GM10248 (cell line): Measurements from ENCODE around the gene TMEM11.

ENCODE experiments used
- CTCF ChIA-PET: fragments of 300-600 bp; sonication (Branson Sonifier 250); formaldehyde crosslinking; extraction: SDS; loops from one replicate; lab custom pipeline; 2021; ENCODE audit warnings: antibody characterized with exemption; lab: Yijun Ruan, JAX
- POLR2A ChIA-PET: fragments of 350-650 bp; sonication (Branson Sonifier 250); formaldehyde crosslinking; extraction: SDS; loops from one replicate; lab custom pipeline; 2020; ENCODE audit warnings: antibody characterized with exemption; lab: Yijun Ruan, JAX
- DNase-seq: peaks from one replicate; pipeline ENCODE4 v3.0.0; 2012; ENCODE audit errors: extremely low spot score
- CTCF ChIP-seq: IDR thresholded peaks from 2 replicates; pipeline ENCODE4 v1.5.1; 2012; ENCODE audit warnings: mild to moderate bottlenecking, low read depth; ENCODE audit errors: extremely low read depth, missing control alignments, control extremely low read depth

The TMEM11 gene

GRCh38 chr17:21247552-21248258, 33.7 kb upstream of the TMEM11 start:
- no peak for TF ChIP-seq CTCF
- no peak for DNase-seq
- ChIA-PET CTCF (no interaction called here), POLR2A (no interaction called here)

GRCh38 chr17:21246698-21247097, 32.7 kb upstream of the TMEM11 start:
- ChIA-PET POLR2A (no interaction called here), CTCF (no interaction called here)
- no peak for DNase-seq
- TF ChIP-seq CTCF, result no peak

DNA sequence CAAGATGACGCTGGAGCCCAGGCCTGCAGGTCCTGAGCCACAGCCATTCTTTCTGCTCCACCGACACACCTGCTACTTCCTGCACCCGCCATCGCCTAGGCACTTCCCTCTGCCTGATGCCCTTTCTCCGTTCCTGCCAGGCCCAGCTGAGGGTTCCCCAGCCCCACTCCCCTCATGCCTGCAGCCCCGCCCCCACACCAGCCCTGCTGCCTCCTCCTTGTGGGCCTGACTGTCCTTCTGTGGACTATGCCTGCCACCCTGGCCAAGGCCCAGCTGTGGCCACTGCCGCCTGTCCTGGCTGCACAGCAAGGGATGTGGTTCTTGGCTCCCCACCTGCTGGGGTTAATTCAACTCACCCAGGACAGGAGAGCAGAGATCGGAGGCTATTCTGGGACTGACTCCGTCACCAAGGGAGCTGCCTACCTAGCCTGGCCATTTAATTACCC, 31.7 kb upstream of the TMEM11 start:
- ChIA-PET CTCF (no interaction called here), POLR2A (no interaction called here)
- DNase-seq, result no peak
- TF ChIP-seq CTCF, result no peak

DNA sequence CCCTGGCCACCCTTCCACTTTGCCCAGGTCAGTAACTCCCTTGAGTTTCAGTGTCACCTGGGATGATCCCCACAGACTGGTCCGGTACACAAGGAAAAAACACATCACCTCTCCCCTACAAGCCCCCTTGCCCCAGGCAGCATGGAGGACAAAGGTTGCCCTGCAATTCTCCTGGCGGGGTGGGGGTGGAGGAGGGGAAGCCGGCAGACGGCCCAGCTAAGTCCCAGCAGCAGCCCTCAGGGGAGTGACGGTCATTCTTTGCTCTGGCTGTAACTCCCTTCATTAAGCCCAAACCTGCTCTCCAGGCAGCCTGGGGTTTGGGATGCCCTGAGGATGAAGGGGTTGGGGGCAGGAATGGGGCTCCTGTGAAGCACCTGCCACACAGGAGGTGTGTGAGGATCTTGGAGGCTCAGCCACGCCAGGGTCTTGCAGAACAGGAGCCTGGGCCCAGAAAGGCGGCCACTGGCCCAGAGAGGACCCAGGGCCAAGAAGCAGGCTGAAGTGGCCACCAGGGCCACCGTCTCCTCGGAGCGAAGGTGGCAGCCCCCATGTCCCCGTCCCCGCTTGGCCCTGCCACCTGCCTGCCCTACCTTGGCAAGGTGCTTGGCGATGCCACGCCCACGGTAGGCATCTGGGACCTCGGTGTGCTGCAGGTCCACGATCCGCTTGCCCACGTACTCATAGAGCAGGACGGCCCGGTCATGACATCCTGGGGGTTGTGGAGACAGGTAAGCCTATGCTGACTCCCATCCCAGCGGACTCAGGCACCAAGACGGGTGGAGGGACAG, 29.7 kb upstream of the TMEM11 start:
- CTCF ChIA-PET, result no interaction called here
- DNase-seq, result no peak
- POLR2A ChIA-PET, result no interaction called here
- TF ChIP-seq CTCF, result no peak

DNA sequence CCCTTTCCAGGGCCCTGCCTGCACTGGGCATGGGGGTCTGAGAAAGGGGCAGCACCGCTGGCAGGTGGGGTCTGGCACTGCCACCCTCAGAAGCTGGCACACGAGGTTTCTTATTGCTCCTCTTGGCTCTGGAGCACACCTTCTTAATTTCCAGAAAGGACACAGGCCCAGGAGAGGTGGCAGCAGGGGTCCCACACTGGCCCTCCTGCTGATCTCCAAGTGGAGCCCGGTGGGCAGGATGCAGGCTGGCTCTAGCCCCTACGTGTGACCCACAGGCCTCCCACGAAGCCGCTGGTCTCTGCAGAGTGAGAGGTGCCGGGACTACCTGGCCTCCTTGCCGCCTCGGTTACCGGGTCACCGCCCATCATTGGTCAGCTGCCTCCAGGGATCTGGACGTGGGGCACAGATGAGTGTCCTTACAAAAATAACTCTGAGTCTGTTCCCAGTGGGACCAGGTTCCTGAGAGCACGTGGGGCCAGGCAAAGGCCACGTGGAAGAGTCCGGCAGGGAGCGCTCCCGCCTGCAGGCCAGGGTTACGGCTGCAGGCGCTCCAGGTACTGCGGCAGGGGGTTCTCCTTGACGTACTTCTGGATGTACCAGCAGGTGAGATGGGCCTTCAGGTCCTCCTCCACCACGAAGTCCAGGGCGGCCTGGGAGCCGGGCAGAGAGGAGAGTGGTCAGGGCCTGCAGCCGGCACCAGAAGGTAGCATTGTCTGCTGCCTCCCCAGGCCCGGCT, 29.0 kb upstream of the TMEM11 start:
- no peak for DNase-seq
- POLR2A ChIA-PET, result no interaction called here
- TF ChIP-seq CTCF, result no peak
- CTCF ChIA-PET, result no interaction called here

GRCh38 chr17:21242026-21242697, 28.2 kb upstream of the TMEM11 start:
- ChIA-PET POLR2A (no interaction called here), CTCF (no interaction called here)
- no peak for DNase-seq
- TF ChIP-seq CTCF, result no peak
